GM19099 (cell line): Measurements from ENCODE around the gene HSPBP1.

Experiments used
- POLR2A ChIP-seq: IDR thresholded peaks from 3 replicates; pipeline ENCODE4 v1.6.1; 2011; ENCODE audit warnings: low read depth; ENCODE audit not compliant: insufficient read length; ENCODE audit errors: extremely low read depth

HSPBP1 gene

GRCh38 chr19:55226273-55226672 lies 53.6 kb downstream of the HSPBP1 start:
- no peak for TF ChIP-seq POLR2A

- no peak for TF ChIP-seq POLR2A
Observed at GRCh38 chr19:55225415-55225958, 54.4 kb downstream of the HSPBP1 start.

GRCh38 chr19:55224038-55224665 lies 55.8 kb downstream of the HSPBP1 start:
- no peak for TF ChIP-seq POLR2A

GRCh38 chr19:55223291-55224037 lies 56.4 kb downstream of the HSPBP1 start:
- no peak for TF ChIP-seq POLR2A

- no peak for TF ChIP-seq POLR2A
Observed at GRCh38 chr19:55220525-55220924, 59.4 kb downstream of the HSPBP1 start.

- TF ChIP-seq POLR2A: no peak
Observed at GRCh38 chr19:55216461-55217198, 63.3 kb downstream of the HSPBP1 start.

GRCh38 chr19:55213547-55213946 lies 66.4 kb downstream of the HSPBP1 start:
- no peak for TF ChIP-seq POLR2A

GRCh38 chr19:55212447-55212846 lies 67.5 kb downstream of the HSPBP1 start:
- no peak for TF ChIP-seq POLR2A
